ENCODE results near the gene FSTL1.

The FSTL1 gene

GRCh38 chr3:120369037-120369467 lies 81.7 kb downstream of the FSTL1 start:
- H3K4me1 ChIP-seq (ENCODE audit: control insufficient read depth, low read depth, low read length): no peaks in the 10 kb centered on the region
- no peaks in the 10 kb centered on the region for H3K9me3 ChIP-seq (ENCODE audit: control insufficient read depth, low read depth, low read length)
- no peak overlapping the region for H3K9ac ChIP-seq (ENCODE audit: low read length)
- no peak overlapping the region for H3K27ac ChIP-seq (ENCODE audit: low read length)
- no peaks in the 10 kb centered on the region for H3K27me3 ChIP-seq (ENCODE audit: control insufficient read depth, insufficient read depth, low read length)
- H3K36me3 ChIP-seq (ENCODE audit: control insufficient read depth, low read depth, low read length): no peaks in the 10 kb centered on the region
- no peak overlapping the region for H3K4me3 ChIP-seq (ENCODE audit: low read length)

GRCh38 chr3:120368172-120368571 lies 82.6 kb downstream of the FSTL1 start:
- Histone ChIP-seq H3K36me3 (ENCODE audit: control insufficient read depth, low read depth, low read length) (no peaks in the 10 kb centered on the region), H3K4me3 (ENCODE audit: low read length) (no peak overlapping the region), H3K9me3 (ENCODE audit: control insufficient read depth, low read depth, low read length) (no peaks in the 10 kb centered on the region), H3K27me3 (ENCODE audit: control insufficient read depth, insufficient read depth, low read length) (no peaks in the 10 kb centered on the region), H3K9ac (ENCODE audit: low read length) (no peak overlapping the region), H3K27ac (ENCODE audit: low read length) (no peak overlapping the region), H3K4me1 (ENCODE audit: control insufficient read depth, low read depth, low read length) (no peaks in the 10 kb centered on the region)

- Histone ChIP-seq H3K27ac (ENCODE audit: low read length) (no peak overlapping the region), H3K36me3 (ENCODE audit: control insufficient read depth, low read depth, low read length) (no peaks in the 10 kb centered on the region), H3K4me3 (ENCODE audit: low read length) (no peak overlapping the region), H3K9ac (ENCODE audit: low read length) (no peak overlapping the region), H3K9me3 (ENCODE audit: control insufficient read depth, low read depth, low read length) (no peaks in the 10 kb centered on the region), H3K27me3 (ENCODE audit: control insufficient read depth, insufficient read depth, low read length) (no peaks in the 10 kb centered on the region), H3K4me1 (ENCODE audit: control insufficient read depth, low read depth, low read length) (no peaks in the 10 kb centered on the region)
These were observed 86.0 kb downstream of the FSTL1 start for GRCh38 chr3:120364821-120365220.

- Histone ChIP-seq H3K36me3 (ENCODE audit: control insufficient read depth, low read depth, low read length) (no peaks in the 10 kb centered on the region), H3K9ac (ENCODE audit: low read length) (no peak overlapping the region), H3K27ac (ENCODE audit: low read length) (no peak overlapping the region), H3K27me3 (ENCODE audit: control insufficient read depth, insufficient read depth, low read length) (no peaks in the 10 kb centered on the region), H3K4me3 (ENCODE audit: low read length) (no peak overlapping the region), H3K4me1 (ENCODE audit: control insufficient read depth, low read depth, low read length) (no peaks in the 10 kb centered on the region), H3K9me3 (ENCODE audit: control insufficient read depth, low read depth, low read length) (no peaks in the 10 kb centered on the region)
These were observed 86.7 kb downstream of the FSTL1 start for GRCh38 chr3:120364101-120364500.

- Histone ChIP-seq H3K27me3 (ENCODE audit: control insufficient read depth, insufficient read depth, low read length) (no peaks in the 10 kb centered on the region), H3K9ac (ENCODE audit: low read length) (no peak overlapping the region), H3K27ac (ENCODE audit: low read length) (no peak overlapping the region), H3K9me3 (ENCODE audit: control insufficient read depth, low read depth, low read length) (no peaks in the 10 kb centered on the region), H3K4me3 (ENCODE audit: low read length) (no peak overlapping the region), H3K36me3 (ENCODE audit: control insufficient read depth, low read depth, low read length) (no peaks in the 10 kb centered on the region), H3K4me1 (ENCODE audit: control insufficient read depth, low read depth, low read length) (no peaks in the 10 kb centered on the region)
These were observed 93.0 kb downstream of the FSTL1 start for GRCh38 chr3:120357807-120358206.

GRCh38 chr3:120355486-120355885 lies 95.3 kb downstream of the FSTL1 start:
- Histone ChIP-seq H3K27ac (ENCODE audit: low read length) (no peak overlapping the region), H3K4me3 (ENCODE audit: low read length) (no peak overlapping the region), H3K4me1 (ENCODE audit: control insufficient read depth, low read depth, low read length) (no peaks in the 10 kb centered on the region), H3K27me3 (ENCODE audit: control insufficient read depth, insufficient read depth, low read length) (peaks cover 2% of the 10 kb centered on the region), H3K36me3 (ENCODE audit: control insufficient read depth, low read depth, low read length) (no peaks in the 10 kb centered on the region), H3K9me3 (ENCODE audit: control insufficient read depth, low read depth, low read length) (no peaks in the 10 kb centered on the region), H3K9ac (ENCODE audit: low read length) (no peak overlapping the region)

GRCh38 chr3:120353463-120353862 lies 97.3 kb downstream of the FSTL1 start:
- H3K4me1 ChIP-seq (ENCODE audit: control insufficient read depth, low read depth, low read length): peaks cover 6% of the 10 kb centered on the region
- no peaks in the 10 kb centered on the region for H3K9me3 ChIP-seq (ENCODE audit: control insufficient read depth, low read depth, low read length)
- H3K9ac ChIP-seq (ENCODE audit: low read length): no peak overlapping the region
- H3K4me3 ChIP-seq (ENCODE audit: low read length): no peak overlapping the region
- no peak overlapping the region for H3K27ac ChIP-seq (ENCODE audit: low read length)
- H3K36me3 ChIP-seq (ENCODE audit: control insufficient read depth, low read depth, low read length): no peaks in the 10 kb centered on the region
- H3K27me3 ChIP-seq (ENCODE audit: control insufficient read depth, insufficient read depth, low read length): peaks cover 14% of the 10 kb centered on the region

GRCh38 chr3:120352017-120352416 lies 98.8 kb downstream of the FSTL1 start:
- Histone ChIP-seq H3K27ac (ENCODE audit: low read length) (no peak overlapping the region), H3K4me1 (ENCODE audit: control insufficient read depth, low read depth, low read length) (peaks cover 12% of the 10 kb centered on the region), H3K4me3 (ENCODE audit: low read length) (no peak overlapping the region), H3K36me3 (ENCODE audit: control insufficient read depth, low read depth, low read length) (no peaks in the 10 kb centered on the region), H3K9ac (ENCODE audit: low read length) (no peak overlapping the region), H3K9me3 (ENCODE audit: control insufficient read depth, low read depth, low read length) (no peaks in the 10 kb centered on the region), H3K27me3 (ENCODE audit: control insufficient read depth, insufficient read depth, low read length) (peaks cover 24% of the 10 kb centered on the region)

GRCh38 chr3:120350401-120350941 lies 100.3 kb downstream of the FSTL1 start:
- peaks cover 12% of the 10 kb centered on the region for H3K4me1 ChIP-seq (ENCODE audit: control insufficient read depth, low read depth, low read length)
- peaks cover 3% of the 10 kb centered on the region for H3K36me3 ChIP-seq (ENCODE audit: control insufficient read depth, low read depth, low read length)
- no peaks in the 10 kb centered on the region for H3K9me3 ChIP-seq (ENCODE audit: control insufficient read depth, low read depth, low read length)
- peaks cover 24% of the 10 kb centered on the region for H3K27me3 ChIP-seq (ENCODE audit: control insufficient read depth, insufficient read depth, low read length)
- no peak overlapping the region for H3K9ac ChIP-seq (ENCODE audit: low read length)
- H3K27ac ChIP-seq (ENCODE audit: low read length): no peak overlapping the region
- H3K4me3 ChIP-seq (ENCODE audit: low read length): peak overlapping the region; percentile 66

- Histone ChIP-seq H3K27ac (ENCODE audit: low read length) (peak overlapping the region; percentile 25), H3K9me3 (ENCODE audit: control insufficient read depth, low read depth, low read length) (no peaks in the 10 kb centered on the region), H3K4me1 (ENCODE audit: control insufficient read depth, low read depth, low read length) (peaks cover 12% of the 10 kb centered on the region), H3K36me3 (ENCODE audit: control insufficient read depth, low read depth, low read length) (peaks cover 3% of the 10 kb centered on the region), H3K4me3 (ENCODE audit: low read length) (peak overlapping the region; percentile 66), H3K27me3 (ENCODE audit: control insufficient read depth, insufficient read depth, low read length) (peaks cover 24% of the 10 kb centered on the region), H3K9ac (ENCODE audit: low read length) (peak overlapping the region; percentile 76)
These were observed 101.0 kb downstream of the FSTL1 start for GRCh38 chr3:120349855-120350125.

GRCh38 chr3:120348991-120349854 lies 101.6 kb downstream of the FSTL1 start, which contains the start of gene LRRC58:
Gene LRRC58, minus strand, starts transcription at chr3:120349354. Its CDS starts 111 bp downstream, at chr3:120349243.
- Histone ChIP-seq H3K4me1 (ENCODE audit: control insufficient read depth, low read depth, low read length) (peaks cover 12% of the 10 kb centered on the region), H3K4me3 (ENCODE audit: low read length) (peak within 1 kb of the TSS; percentile 66), H3K36me3 (ENCODE audit: control insufficient read depth, low read depth, low read length) (peaks cover 3% of the 10 kb centered on the region), H3K9me3 (ENCODE audit: control insufficient read depth, low read depth, low read length) (no peaks in the 10 kb centered on the region), H3K27me3 (ENCODE audit: control insufficient read depth, insufficient read depth, low read length) (peaks cover 24% of the 10 kb centered on the region), H3K9ac (ENCODE audit: low read length) (peak within 1 kb of the TSS; percentile 76), H3K27ac (ENCODE audit: low read length) (peak within 1 kb of the TSS; percentile 25)
